BLaER1 treated with 17β-estradiol and CSF1 and Interleukin-3, amounts not matched to agents 10 nM and 100 nM (cell line): ENCODE measurements around the gene PDZRN3.
"Not testable (repeated sequence)": the region's sequence is repeated elsewhere in the genome, so short reads cannot be mapped to it uniquely, and the experiment has no call there.

Experiments used
- H3K27ac ChIP-seq, 11 experiments: shearing (Covaris generic); formaldehyde crosslinking; 2 replicates each; pipeline ENCODE4 v1.8.1; 2022
- H3K27me3 ChIP-seq, 11 experiments: shearing (Covaris generic); formaldehyde crosslinking; 2 replicates each; pipeline ENCODE4 v1.8.1; 2022
- H3K36me3 ChIP-seq, 11 experiments: shearing (Covaris generic); formaldehyde crosslinking; 2 replicates each; pipeline ENCODE4 v1.8.1; 2022
- H3K4me1 ChIP-seq, 10 experiments: shearing (Covaris generic); formaldehyde crosslinking; 2 replicates each; pipeline ENCODE4 v1.8.1; 2022
- H3K4me2 ChIP-seq, 11 experiments: shearing (Covaris generic); formaldehyde crosslinking; 2 replicates each; pipeline ENCODE4 v1.8.1; 2022
- H3K4me3 ChIP-seq, 10 experiments: shearing (Covaris generic); formaldehyde crosslinking; 2 replicates each; pipeline ENCODE4 v1.8.1; 2022
- H3K9ac ChIP-seq, 11 experiments: shearing (Covaris generic); formaldehyde crosslinking; 2 replicates each; pipeline ENCODE4 v1.8.1; 2022
- H3K9me3 ChIP-seq, 11 experiments: shearing (Covaris generic); formaldehyde crosslinking; replicated peaks in 1 of 11; 2 replicates each; pipeline ENCODE4 v1.8.1; 2022
- H4K20me1 ChIP-seq, 11 experiments: shearing (Covaris generic); formaldehyde crosslinking; 2 replicates each; pipeline ENCODE4 v1.8.1; 2022
- Cebpa-rat ChIP-seq, 11 experiments: shearing (Covaris generic); IDR thresholded peaks; 2 replicates each; pipeline ENCODE4 v1.8.1; 2022

The PDZRN3 gene

GRCh38 chr3:73474619-73475018 is 150.1 kb downstream of the PDZRN3 start:
- Histone ChIP-seq H3K9ac (no peak overlapping the region), H3K27ac (no peak overlapping the region)

GRCh38 chr3:73473898-73474416 is 150.8 kb downstream of the PDZRN3 start:
- Histone ChIP-seq H3K4me2 (no peak overlapping the region), H3K27ac (no peak overlapping the region), H3K36me3 (no peaks in the 10 kb centered on the region; a peak in 1 of 22 replicates), H3K9ac (no peak overlapping the region), H3K9me3 (peaks cover 19 to 24% (median 21%) of the 10 kb centered on the region in 11 experiments), H3K27me3 (peaks cover 0 to 20% (median 8%) of the 10 kb centered on the region in 11 experiments; a peak in 11 of 22 replicates), H3K4me3 (no peak overlapping the region), H3K4me1 (peaks cover 0 to 10% (median 7%) of the 10 kb centered on the region in 10 experiments; a peak in 12 of 20 replicates), H4K20me1 (no peaks in the 10 kb centered on the region)
- TF ChIP-seq Cebpa-rat (IDR thresholded peaks at IDR 0.05): no peak

More at GRCh38 chr3:73474619-73475018, 150.1 kb downstream of the PDZRN3 start:
- H3K36me3 ChIP-seq: no peaks in the 10 kb centered on the region; a peak in 1 of 22 replicates
- peaks cover 19 to 24% (median 21%) of the 10 kb centered on the region in 11 experiments for H3K9me3 ChIP-seq
- H3K4me3 ChIP-seq: no peak overlapping the region
- H3K4me2 ChIP-seq: no peak overlapping the region
- H3K4me1 ChIP-seq: peaks cover 0 to 10% (median 7%) of the 10 kb centered on the region in 10 experiments; a peak in 12 of 20 replicates
- no peak for TF ChIP-seq Cebpa-rat (IDR thresholded peaks at IDR 0.05)
- no peaks in the 10 kb centered on the region for H4K20me1 ChIP-seq
- peaks cover 0 to 20% (median 8%) of the 10 kb centered on the region in 11 experiments; a peak in 11 of 22 replicates for H3K27me3 ChIP-seq

- Histone ChIP-seq H3K9me3 (peaks cover 19 to 24% (median 21%) of the 10 kb centered on the region in 11 experiments), H3K36me3 (no peaks in the 10 kb centered on the region; a peak in 1 of 22 replicates), H3K27ac (no peak overlapping the region), H3K4me1 (peaks cover 0 to 10% (median 7%) of the 10 kb centered on the region in 10 experiments; a peak in 12 of 20 replicates), H3K27me3 (peaks cover 0 to 20% (median 8%) of the 10 kb centered on the region in 11 experiments; a peak in 11 of 22 replicates), H3K9ac (no peak overlapping the region), H3K4me2 (no peak overlapping the region), H4K20me1 (no peaks in the 10 kb centered on the region), H3K4me3 (no peak overlapping the region)
- no peak for TF ChIP-seq Cebpa-rat (IDR thresholded peaks at IDR 0.05)
Observed at GRCh38 chr3:73473181-73473897, 151.4 kb downstream of the PDZRN3 start.

- peaks cover 0 to 20% (median 8%) of the 10 kb centered on the region in 11 experiments; a peak in 11 of 22 replicates for H3K27me3 ChIP-seq
- H3K4me2 ChIP-seq: no peak overlapping the region
- H3K9ac ChIP-seq: no peak overlapping the region
- H3K4me3 ChIP-seq: no peak overlapping the region
- H3K36me3 ChIP-seq: no peaks in the 10 kb centered on the region; a peak in 1 of 22 replicates
- peaks cover 8 to 13% (median 10%) of the 10 kb centered on the region in 11 experiments; a peak in 19 of 22 replicates for H3K9me3 ChIP-seq
- no peaks in the 10 kb centered on the region for H4K20me1 ChIP-seq
- no peak for TF ChIP-seq Cebpa-rat (IDR thresholded peaks at IDR 0.05)
- no peak overlapping the region for H3K27ac ChIP-seq
- H3K4me1 ChIP-seq: peaks cover 0 to 10% (median 7%) of the 10 kb centered on the region in 10 experiments; a peak in 12 of 20 replicates
Observed at GRCh38 chr3:73471986-73472787, 152.6 kb downstream of the PDZRN3 start.

- H3K27ac ChIP-seq: no peak overlapping the region
- H3K4me2 ChIP-seq: no peak overlapping the region
- peaks cover 0 to 7% (median 5%) of the 10 kb centered on the region in 10 experiments; a peak in 12 of 20 replicates for H3K4me1 ChIP-seq
- no peak overlapping the region for H3K9ac ChIP-seq
- no peaks in the 10 kb centered on the region for H4K20me1 ChIP-seq
- H3K9me3 ChIP-seq: no peaks in the 10 kb centered on the region
- no peaks in the 10 kb centered on the region for H3K36me3 ChIP-seq
- no peak overlapping the region for H3K4me3 ChIP-seq
- TF ChIP-seq Cebpa-rat (IDR thresholded peaks at IDR 0.05): no peak
- peaks cover 0 to 20% (median 8%) of the 10 kb centered on the region in 11 experiments; a peak in 11 of 22 replicates for H3K27me3 ChIP-seq
Observed at GRCh38 chr3:73470860-73471259, 153.9 kb downstream of the PDZRN3 start.

GRCh38 chr3:73469331-73469730 is 155.4 kb downstream of the PDZRN3 start:
- Histone ChIP-seq H3K4me3 (no peak overlapping the region), H3K27me3 (peaks cover 0 to 13% (median under 1%) of the 10 kb centered on the region in 11 experiments; a peak in 6 of 22 replicates), H4K20me1 (no peaks in the 10 kb centered on the region), H3K27ac (no peak overlapping the region), H3K9me3 (no peaks in the 10 kb centered on the region), H3K4me1 (no peaks in the 10 kb centered on the region), H3K9ac (no peak overlapping the region), H3K4me2 (no peak overlapping the region), H3K36me3 (no peaks in the 10 kb centered on the region)
- no peak for TF ChIP-seq Cebpa-rat (IDR thresholded peaks at IDR 0.05)

- no peaks in the 10 kb centered on the region for H3K9me3 ChIP-seq
- H3K36me3 ChIP-seq: no peaks in the 10 kb centered on the region
- H3K27me3 ChIP-seq: peaks cover 0 to 2% (median 0%) of the 10 kb centered on the region in 11 experiments; a peak in 2 of 22 replicates
- H3K4me2 ChIP-seq: no peak overlapping the region
- TF ChIP-seq Cebpa-rat (IDR thresholded peaks at IDR 0.05): no peak
- no peak overlapping the region for H3K27ac ChIP-seq
- no peak overlapping the region for H3K9ac ChIP-seq
- no peaks in the 10 kb centered on the region for H3K4me1 ChIP-seq
- no peak overlapping the region for H3K4me3 ChIP-seq
- no peaks in the 10 kb centered on the region for H4K20me1 ChIP-seq
Observed at GRCh38 chr3:73467211-73467610, 157.5 kb downstream of the PDZRN3 start.

- TF ChIP-seq Cebpa-rat (IDR thresholded peaks at IDR 0.05): no peak
- H3K9ac ChIP-seq: no peak overlapping the region
- H3K36me3 ChIP-seq: no peaks in the 10 kb centered on the region
- no peak overlapping the region for H3K4me2 ChIP-seq
- H3K9me3 ChIP-seq: no peaks in the 10 kb centered on the region
- no peak overlapping the region for H3K27ac ChIP-seq
- no peaks in the 10 kb centered on the region for H3K4me1 ChIP-seq
- H4K20me1 ChIP-seq: no peaks in the 10 kb centered on the region
- no peaks in the 10 kb centered on the region; a peak in 1 of 22 replicates for H3K27me3 ChIP-seq
- no peak overlapping the region for H3K4me3 ChIP-seq
Observed at GRCh38 chr3:73465926-73466325, 158.8 kb downstream of the PDZRN3 start.

- not testable (repeated sequence) for H4K20me1 ChIP-seq, H3K36me3 ChIP-seq, H3K27me3 ChIP-seq, H3K27ac ChIP-seq, H3K4me3 ChIP-seq, H3K9me3 ChIP-seq, H3K4me1 ChIP-seq, H3K9ac ChIP-seq, H3K4me2 ChIP-seq
Observed at GRCh38 chr3:73464126-73464525, 160.6 kb downstream of the PDZRN3 start.
